Immature natural killer cell (primary cell): ENCODE measurements around the gene CADM1. TPM values are rescaled to one million over a fixed set of nuclear protein-coding genes. Genes with fewer than 3 reads are reported as not detected.

Source experiments
- DNase-seq, 3 donors: peaks; one replicate each; pipeline ENCODE4 v3.0.0; 2022; ENCODE audit warnings: mixed read lengths in 1 of 3
- H3K27ac Mint-ChIP-seq, 6 donors: one replicate each; pipeline ENCODE4 v1.8.0; 2020; ENCODE audit warnings: mixed read lengths in 6 of 6, mild to moderate bottlenecking in 5 of 6, inconsistent platforms in 4 of 6, moderate library complexity in 3 of 6
- H3K27me3 Mint-ChIP-seq, 3 donors: one replicate each; pipeline ENCODE4 v1.8.0; 2020 to 2021; ENCODE audit warnings: low read depth in 3 of 3, mild to moderate bottlenecking in 3 of 3, mixed read lengths in 3 of 3, moderate library complexity in 3 of 3, inconsistent platforms in 1 of 3
- H3K36me3 Mint-ChIP-seq, 3 donors: one replicate each; pipeline ENCODE4 v1.8.0; 2020; ENCODE audit warnings: mixed read lengths in 3 of 3, inconsistent platforms in 2 of 3, mild to moderate bottlenecking in 2 of 3
- H3K4me1 Mint-ChIP-seq, 2 donors: one replicate each; pipeline ENCODE4 v1.8.0; 2020; ENCODE audit warnings: inconsistent platforms in 2 of 2, mild to moderate bottlenecking in 2 of 2, mixed read lengths in 2 of 2, moderate library complexity in 1 of 2
- H3K4me3 Mint-ChIP-seq, 5 donors: one replicate each; pipeline ENCODE4 v1.8.0; 2020; ENCODE audit warnings: mild to moderate bottlenecking in 5 of 5, mixed read lengths in 5 of 5, inconsistent platforms in 3 of 5, moderate library complexity in 3 of 5
- H3K9me3 Mint-ChIP-seq, 6 donors: one replicate each; pipeline ENCODE4 v1.8.0; 2020; ENCODE audit warnings: mild to moderate bottlenecking in 6 of 6, mixed read lengths in 6 of 6, inconsistent platforms in 4 of 6, moderate library complexity in 3 of 6
- polyA plus RNA-seq, 3 donors: library from polyadenylated mRNA; unstranded; fragments of 300-500 nt; fragmentation: Illumina TruSeq; gene quantifications; one replicate each; pipeline ENCODE4 v1.2.3, GENCODE V29; 2021

The CADM1 gene
- polyA plus RNA-seq, 3 donors from 2014 or later = 1.0 to 2.4 (median 1.1) TPM

GRCh38 chr11:115439385-115439784 lies 64.8 kb downstream of the CADM1 start:
- H3K9me3 Mint-ChIP-seq = no peaks in the 10 kb centered on the region
- H3K27me3 Mint-ChIP-seq = peaks cover 0 to 2% (median 0%) of the 10 kb centered on the region in 3 donors
- no peak overlapping the region for H3K4me3 Mint-ChIP-seq

GRCh38 chr11:115437902-115438575 lies 66.2 kb downstream of the CADM1 start:
- no peaks in the 10 kb centered on the region for H3K4me1 Mint-ChIP-seq
- no peak overlapping the region for H3K4me3 Mint-ChIP-seq
- H3K9me3 Mint-ChIP-seq = no peaks in the 10 kb centered on the region
- H3K36me3 Mint-ChIP-seq = no peaks in the 10 kb centered on the region
- no peak for DNase-seq
- H3K27ac Mint-ChIP-seq = no peak overlapping the region
- H3K27me3 Mint-ChIP-seq = peaks cover 0 to 2% (median 0%) of the 10 kb centered on the region in 3 donors

More at GRCh38 chr11:115439385-115439784, 64.8 kb downstream of the CADM1 start:
- Mint-ChIP-seq H3K4me1 (no peaks in the 10 kb centered on the region), H3K27ac (no peak overlapping the region), H3K36me3 (no peaks in the 10 kb centered on the region)
- DNase-seq = no peak

- no peak overlapping the region for H3K27ac Mint-ChIP-seq
These were observed 73.9 kb downstream of the CADM1 start for GRCh38 chr11:115430345-115430744.

DNA sequence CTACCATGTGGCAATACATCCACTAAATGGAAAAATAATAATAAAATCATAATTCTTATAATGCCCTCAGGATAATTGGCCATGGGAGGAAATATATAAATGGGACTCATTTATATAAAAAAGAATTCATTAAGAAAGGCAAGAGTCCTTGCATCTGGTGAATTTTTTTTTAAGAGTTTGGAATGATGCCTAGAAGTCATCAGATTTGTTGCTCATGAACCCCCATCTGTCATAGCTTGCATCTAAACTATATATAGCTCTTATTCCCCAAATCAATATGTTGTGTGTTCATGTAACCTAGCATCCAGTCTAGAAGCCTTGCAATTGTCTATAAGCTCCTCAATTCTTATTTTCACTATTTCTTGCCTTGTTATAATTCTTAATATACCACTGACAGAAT lies 75.9 kb downstream of the CADM1 start:
- H3K9me3 Mint-ChIP-seq = peaks cover 0 to 4% (median 0%) of the 10 kb centered on the region in 6 donors
- no peaks in the 10 kb centered on the region for H3K36me3 Mint-ChIP-seq
- no peak overlapping the region for H3K4me3 Mint-ChIP-seq

More at GRCh38 chr11:115430345-115430744, 73.9 kb downstream of the CADM1 start:
- H3K27me3 Mint-ChIP-seq = peaks cover 0 to 2% (median 2%) of the 10 kb centered on the region in 3 donors
- H3K9me3 Mint-ChIP-seq = peaks cover 0 to 2% (median 0%) of the 10 kb centered on the region in 6 donors
- no peaks in the 10 kb centered on the region for H3K4me1 Mint-ChIP-seq
- no peaks in the 10 kb centered on the region for H3K36me3 Mint-ChIP-seq
- no peak overlapping the region for H3K4me3 Mint-ChIP-seq
- no peak for DNase-seq

DNA sequence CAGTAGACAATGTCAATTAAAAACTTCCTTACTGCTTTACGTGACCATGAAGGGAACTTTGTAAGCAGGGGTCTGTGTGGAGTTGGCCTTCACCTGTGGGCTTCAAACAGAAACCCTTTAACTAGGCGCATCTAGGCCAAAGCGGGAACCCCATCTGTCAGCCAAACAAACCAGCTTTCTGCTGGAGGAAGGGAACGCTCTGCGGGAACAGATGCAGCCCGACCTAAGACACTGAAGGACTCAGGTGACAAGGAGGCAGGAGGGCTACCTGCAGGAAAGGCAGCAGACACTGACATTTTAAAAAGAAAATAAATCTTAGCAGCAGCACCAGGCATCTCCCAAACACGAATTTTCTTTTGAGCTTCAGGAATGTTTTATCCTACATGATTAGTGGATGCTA lies 78.4 kb downstream of the CADM1 start:
- H3K4me1 Mint-ChIP-seq = no peaks in the 10 kb centered on the region
- H3K4me3 Mint-ChIP-seq = no peak overlapping the region
- no peaks in the 10 kb centered on the region for H3K27me3 Mint-ChIP-seq
- peaks cover 0 to 2% (median 0%) of the 10 kb centered on the region in 6 donors for H3K9me3 Mint-ChIP-seq
- H3K27ac Mint-ChIP-seq = no peak overlapping the region
- H3K36me3 Mint-ChIP-seq = no peaks in the 10 kb centered on the region
- DNase-seq = no peak

More for the DNA sequence above, 75.9 kb downstream of the CADM1 start:
- Mint-ChIP-seq H3K27ac (no peak overlapping the region), H3K4me1 (no peaks in the 10 kb centered on the region), H3K27me3 (peaks cover 0 to 2% (median 2%) of the 10 kb centered on the region in 3 donors)
- DNase-seq = no peak

DNA sequence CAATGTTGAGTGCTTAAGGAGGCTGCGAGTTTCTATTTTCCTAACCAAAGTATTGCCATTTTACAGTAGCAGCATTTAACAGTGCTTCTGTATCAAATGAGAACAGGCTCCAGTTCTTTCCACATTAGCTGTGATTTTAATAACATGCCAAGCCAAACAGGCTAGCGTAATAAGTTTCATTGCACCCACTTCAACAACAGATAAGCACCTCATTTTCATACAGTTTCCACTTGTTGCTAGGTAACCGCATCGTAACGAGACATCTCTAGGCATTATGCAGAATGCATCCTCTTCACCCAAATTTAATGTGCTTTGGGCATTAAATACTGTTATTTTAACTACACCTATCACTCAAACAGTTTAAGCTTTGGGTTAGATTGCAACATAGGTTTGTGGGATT lies 79.0 kb downstream of the CADM1 start:
- Mint-ChIP-seq H3K4me1 (no peaks in the 10 kb centered on the region), H3K27me3 (no peaks in the 10 kb centered on the region), H3K36me3 (no peaks in the 10 kb centered on the region), H3K4me3 (no peak overlapping the region), H3K27ac (no peak overlapping the region), H3K9me3 (peaks cover 0 to 2% (median 0%) of the 10 kb centered on the region in 6 donors)
- no peak for DNase-seq

- Mint-ChIP-seq H3K27me3 (peaks cover 0 to 3% (median 0%) of the 10 kb centered on the region in 3 donors), H3K27ac (no peak overlapping the region), H3K9me3 (peaks cover 0 to 2% (median 0%) of the 10 kb centered on the region in 6 donors), H3K4me1 (no peaks in the 10 kb centered on the region), H3K36me3 (no peaks in the 10 kb centered on the region), H3K4me3 (no peak overlapping the region)
- no peak for DNase-seq
These were observed 80.3 kb downstream of the CADM1 start for GRCh38 chr11:115423728-115424459.

DNA sequence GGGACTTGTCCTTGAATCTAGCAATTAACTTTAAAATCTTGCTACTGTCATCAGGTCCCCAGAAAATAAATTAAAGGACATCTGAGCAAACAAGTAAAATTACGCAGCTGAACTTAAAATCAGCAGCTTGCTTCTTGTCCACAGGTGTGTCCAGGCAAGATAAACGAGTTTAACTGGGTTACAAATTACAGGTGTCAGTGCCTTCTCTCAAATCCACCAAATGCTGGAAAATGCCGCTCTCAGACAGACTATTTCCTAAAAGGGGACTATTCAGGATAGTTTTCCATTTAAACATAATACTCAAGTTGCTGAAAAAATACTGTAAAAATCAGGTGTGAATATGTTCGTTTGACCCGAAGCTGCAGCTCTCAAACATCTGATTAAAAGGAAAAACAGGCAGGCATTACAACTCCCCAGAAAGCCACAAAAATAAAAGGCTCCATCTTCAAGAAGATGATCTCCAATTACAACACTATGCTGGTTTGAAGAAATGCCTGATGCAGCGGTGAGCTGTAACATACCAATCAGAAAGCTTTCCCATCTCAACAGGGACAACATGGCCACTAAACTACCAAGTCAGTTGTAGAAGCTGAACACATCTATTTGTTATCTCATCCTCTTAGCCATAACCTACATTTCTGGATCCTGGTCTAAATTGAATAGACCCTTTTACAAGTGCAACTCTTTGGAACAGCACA lies 82.1 kb downstream of the CADM1 start:
- H3K4me1 Mint-ChIP-seq = no peaks in the 10 kb centered on the region
- no peak overlapping the region for H3K4me3 Mint-ChIP-seq

GRCh38 chr11:115421352-115421991 lies 82.7 kb downstream of the CADM1 start:
- H3K27ac Mint-ChIP-seq = no peak overlapping the region
- H3K4me1 Mint-ChIP-seq = no peaks in the 10 kb centered on the region
- H3K4me3 Mint-ChIP-seq = no peak overlapping the region
- H3K9me3 Mint-ChIP-seq = peaks cover 0 to 2% (median 0%) of the 10 kb centered on the region in 6 donors
- no peaks in the 10 kb centered on the region for H3K36me3 Mint-ChIP-seq
- DNase-seq = no peak
- H3K27me3 Mint-ChIP-seq = peaks cover 0 to 3% (median 0%) of the 10 kb centered on the region in 3 donors

More for the DNA sequence above, 82.1 kb downstream of the CADM1 start:
- H3K27ac Mint-ChIP-seq = no peak overlapping the region
- DNase-seq = no peak
- H3K36me3 Mint-ChIP-seq = no peaks in the 10 kb centered on the region
- peaks cover 0 to 3% (median 0%) of the 10 kb centered on the region in 3 donors for H3K27me3 Mint-ChIP-seq
- peaks cover 0 to 2% (median 0%) of the 10 kb centered on the region in 6 donors for H3K9me3 Mint-ChIP-seq

GRCh38 chr11:115420505-115420904 lies 83.7 kb downstream of the CADM1 start:
- Mint-ChIP-seq H3K36me3 (no peaks in the 10 kb centered on the region), H3K27ac (no peak overlapping the region), H3K9me3 (peaks cover 0 to 2% (median 0%) of the 10 kb centered on the region in 6 donors), H3K27me3 (peaks cover 0 to 3% (median 0%) of the 10 kb centered on the region in 3 donors), H3K4me1 (no peaks in the 10 kb centered on the region), H3K4me3 (no peak overlapping the region)
- DNase-seq = no peak

- H3K27ac Mint-ChIP-seq = no peak overlapping the region
- DNase-seq = no peak
These were observed 85.6 kb downstream of the CADM1 start for GRCh38 chr11:115418626-115419025.

GRCh38 chr11:115418081-115418480 lies 86.1 kb downstream of the CADM1 start:
- H3K4me1 Mint-ChIP-seq = no peaks in the 10 kb centered on the region
- no peak for DNase-seq
- H3K27me3 Mint-ChIP-seq = peaks cover 2 to 3% (median 2%) of the 10 kb centered on the region in 3 donors
- H3K36me3 Mint-ChIP-seq = no peaks in the 10 kb centered on the region
- H3K9me3 Mint-ChIP-seq = peaks cover 0 to 2% (median 0%) of the 10 kb centered on the region in 6 donors
- H3K27ac Mint-ChIP-seq = no peak overlapping the region
- H3K4me3 Mint-ChIP-seq = no peak overlapping the region

More at GRCh38 chr11:115418626-115419025, 85.6 kb downstream of the CADM1 start:
- no peak overlapping the region for H3K4me3 Mint-ChIP-seq
- peaks cover 0 to 1% (median 0%) of the 10 kb centered on the region in 6 donors for H3K9me3 Mint-ChIP-seq
- no peaks in the 10 kb centered on the region for H3K36me3 Mint-ChIP-seq
- H3K27me3 Mint-ChIP-seq = peaks cover 0 to 3% (median 0%) of the 10 kb centered on the region in 3 donors
- H3K4me1 Mint-ChIP-seq = no peaks in the 10 kb centered on the region

GRCh38 chr11:115411120-115411519 lies 93.1 kb downstream of the CADM1 start:
- no peak overlapping the region for H3K4me3 Mint-ChIP-seq
- peaks cover 2 to 4% (median 3%) of the 10 kb centered on the region in 3 donors for H3K27me3 Mint-ChIP-seq
- H3K36me3 Mint-ChIP-seq = no peaks in the 10 kb centered on the region
- peaks cover 0 to 2% (median 0%) of the 10 kb centered on the region in 6 donors for H3K9me3 Mint-ChIP-seq
- H3K4me1 Mint-ChIP-seq = no peaks in the 10 kb centered on the region
- no peak for DNase-seq
- no peak overlapping the region for H3K27ac Mint-ChIP-seq
